ENCODE data around the gene ARHGAP42. TPM values are rescaled to one million over a fixed set of nuclear protein-coding genes. Genes with fewer than 3 reads are reported as not detected.

Gene ARHGAP42
- polyA plus RNA-seq, 1 donor: 25.6 TPM

- DNase-seq (ENCODE audit: low read depth): no peak
Measured at GRCh38 chr11:100800202-100800601, 113.1 kb downstream of the ARHGAP42 start.

- no peak for DNase-seq (ENCODE audit: low read depth)
Measured at GRCh38 chr11:100801225-100801999, 114.3 kb downstream of the ARHGAP42 start.

- DNase-seq (ENCODE audit: low read depth): no peak
Measured at GRCh38 chr11:100805506-100806199, 118.6 kb downstream of the ARHGAP42 start.

GRCh38 chr11:100806296-100806695 lies 119.2 kb downstream of the ARHGAP42 start:
- no peak for DNase-seq (ENCODE audit: low read depth)

GRCh38 chr11:100808904-100809491 lies 121.9 kb downstream of the ARHGAP42 start:
- no peak for DNase-seq (ENCODE audit: low read depth)

- DNase-seq (ENCODE audit: low read depth): no peak
Measured at GRCh38 chr11:100810146-100810545, 123.1 kb downstream of the ARHGAP42 start.

- DNase-seq (ENCODE audit: low read depth): no peak
Measured at GRCh38 chr11:100810666-100811065, 123.6 kb downstream of the ARHGAP42 start.

GRCh38 chr11:100812517-100812916 lies 125.4 kb downstream of the ARHGAP42 start:
- no peak for DNase-seq (ENCODE audit: low read depth)

- no peak for DNase-seq (ENCODE audit: low read depth)
Measured at GRCh38 chr11:100815787-100816330, 128.8 kb downstream of the ARHGAP42 start.

GRCh38 chr11:100816823-100817222 lies 129.7 kb downstream of the ARHGAP42 start:
- DNase-seq (ENCODE audit: low read depth): no peak

- DNase-seq (ENCODE audit: low read depth): no peak
Measured at GRCh38 chr11:100817620-100818019, 130.5 kb downstream of the ARHGAP42 start.

GRCh38 chr11:100820621-100821020 lies 133.5 kb downstream of the ARHGAP42 start:
- DNase-seq (ENCODE audit: low read depth): no peak

- no peak for DNase-seq (ENCODE audit: low read depth)
Measured at GRCh38 chr11:100821198-100821597, 134.1 kb downstream of the ARHGAP42 start.

GRCh38 chr11:100823360-100823759 lies 136.3 kb downstream of the ARHGAP42 start:
- DNase-seq (ENCODE audit: low read depth): no peak

- DNase-seq (ENCODE audit: low read depth): no peak
Measured at GRCh38 chr11:100824041-100824809, 137.1 kb downstream of the ARHGAP42 start.

- DNase-seq (ENCODE audit: low read depth): no peak
Measured at GRCh38 chr11:100825626-100826025, 138.5 kb downstream of the ARHGAP42 start.

- DNase-seq (ENCODE audit: low read depth): no peak
Measured at GRCh38 chr11:100827934-100828661, 141.0 kb downstream of the ARHGAP42 start.

- no peak for DNase-seq (ENCODE audit: low read depth)
Measured at GRCh38 chr11:100830274-100830673, 143.2 kb downstream of the ARHGAP42 start.

GRCh38 chr11:100830978-100831732 lies 144.1 kb downstream of the ARHGAP42 start:
- no peak for DNase-seq (ENCODE audit: low read depth)

- no peak for DNase-seq (ENCODE audit: low read depth)
Measured at GRCh38 chr11:100831929-100832494, 144.9 kb downstream of the ARHGAP42 start.

All from forelimb muscle (tissue), 1 donor.